ENCODE measurements around the gene ATP8B1.

The ATP8B1 gene

GRCh38 chr18:57733861-57734260, 69.3 kb downstream of the ATP8B1 start:
- Histone ChIP-seq H3K9ac (ENCODE audit: low read length) (no peak overlapping the region), H3K4me2 (ENCODE audit: low read depth, low read length, poor library complexity, severe bottlenecking) (no peak overlapping the region), H3F3A (ENCODE audit: insufficient read depth) (no peaks in the 10 kb centered on the region), H3K4me3 (ENCODE audit: insufficient read depth, low read length, poor library complexity, severe bottlenecking) (no peak overlapping the region), H2AFZ (ENCODE audit: low read depth, low read length, severe bottlenecking) (no peak overlapping the region), H3K9me3 (ENCODE audit: insufficient read depth, low read length) (no peaks in the 10 kb centered on the region), H4K20me1 (ENCODE audit: low read depth, low read length) (no peaks in the 10 kb centered on the region), H3K79me2 (ENCODE audit: insufficient read depth, low read length) (no peaks in the 10 kb centered on the region; the same call in 1 of the 2 replicates), H3K36me3 (ENCODE audit: low read length) (no peaks in the 10 kb centered on the region), H3K9me2 (replicated peaks; ENCODE audit: insufficient read depth, low read length) (no peaks in the 10 kb centered on the region), H3K27me3 (ENCODE audit: low read length) (no peaks in the 10 kb centered on the region), H3K27ac (ENCODE audit: low read depth, low read length) (no peak overlapping the region)
- TF ChIP-seq EZH2phosphoT487 (conservative IDR thresholded peaks at IDR 0.05; ENCODE audit: low read length) (no peak), CTCF (IDR thresholded peaks at IDR 0.05; ENCODE audit: insufficient read depth, low read length, poor library complexity, severe bottlenecking) (no peak)

- Histone ChIP-seq H4K20me1 (ENCODE audit: low read depth, low read length) (no peaks in the 10 kb centered on the region), H3K27me3 (ENCODE audit: low read length) (no peaks in the 10 kb centered on the region), H3K79me2 (ENCODE audit: insufficient read depth, low read length) (no peaks in the 10 kb centered on the region; the same call in 1 of the 2 replicates), H3K36me3 (ENCODE audit: low read length) (no peaks in the 10 kb centered on the region), H3K4me2 (ENCODE audit: low read depth, low read length, poor library complexity, severe bottlenecking) (no peak overlapping the region), H2AFZ (ENCODE audit: low read depth, low read length, severe bottlenecking) (no peak overlapping the region), H3K9ac (ENCODE audit: low read length) (no peak overlapping the region), H3K9me3 (ENCODE audit: insufficient read depth, low read length) (no peaks in the 10 kb centered on the region), H3K4me3 (ENCODE audit: insufficient read depth, low read length, poor library complexity, severe bottlenecking) (no peak overlapping the region), H3K27ac (ENCODE audit: low read depth, low read length) (no peak overlapping the region), H3F3A (ENCODE audit: insufficient read depth) (no peaks in the 10 kb centered on the region), H3K9me2 (replicated peaks; ENCODE audit: insufficient read depth, low read length) (no peaks in the 10 kb centered on the region)
- TF ChIP-seq CTCF (IDR thresholded peaks at IDR 0.05; ENCODE audit: insufficient read depth, low read length, poor library complexity, severe bottlenecking) = no peak
- TF ChIP-seq EZH2phosphoT487 (conservative IDR thresholded peaks at IDR 0.05; ENCODE audit: low read length) = no peak
These were observed 73.0 kb downstream of the ATP8B1 start for GRCh38 chr18:57730146-57730545.

GRCh38 chr18:57728941-57729511, 74.1 kb downstream of the ATP8B1 start:
- no peaks in the 10 kb centered on the region for H3K27me3 ChIP-seq (ENCODE audit: low read length)
- no peaks in the 10 kb centered on the region for H4K20me1 ChIP-seq (ENCODE audit: low read depth, low read length)
- H3K9me3 ChIP-seq (ENCODE audit: insufficient read depth, low read length) = no peaks in the 10 kb centered on the region
- TF ChIP-seq CTCF (IDR thresholded peaks at IDR 0.05; ENCODE audit: insufficient read depth, low read length, poor library complexity, severe bottlenecking) (no peak), EZH2phosphoT487 (conservative IDR thresholded peaks at IDR 0.05; ENCODE audit: low read length) (no peak)
- H3K4me3 ChIP-seq (ENCODE audit: insufficient read depth, low read length, poor library complexity, severe bottlenecking) = no peak overlapping the region
- H3K79me2 ChIP-seq (ENCODE audit: insufficient read depth, low read length) = no peaks in the 10 kb centered on the region; the same call in 1 of the 2 replicates
- H3K27ac ChIP-seq (ENCODE audit: low read depth, low read length) = no peak overlapping the region
- no peaks in the 10 kb centered on the region for H3K9me2 ChIP-seq (replicated peaks; ENCODE audit: insufficient read depth, low read length)
- no peak overlapping the region for H2AFZ ChIP-seq (ENCODE audit: low read depth, low read length, severe bottlenecking)
- no peak overlapping the region for H3K4me2 ChIP-seq (ENCODE audit: low read depth, low read length, poor library complexity, severe bottlenecking)
- H3K36me3 ChIP-seq (ENCODE audit: low read length) = no peaks in the 10 kb centered on the region
- H3F3A ChIP-seq (ENCODE audit: insufficient read depth) = no peaks in the 10 kb centered on the region
- no peak overlapping the region for H3K9ac ChIP-seq (ENCODE audit: low read length)

All from SU-DHL-6 (cell line).